Measurements from ENCODE around the gene NXNL1. TPM values are rescaled to one million over a fixed set of nuclear protein-coding genes. Genes with fewer than 3 reads are reported as not detected.

NXNL1 gene
- total and polyA plus RNA-seq, 2 of the 8 experiments (the other 6 are each of a cell fraction or from before 2014, with no cell fraction given), result not detected

DNA sequence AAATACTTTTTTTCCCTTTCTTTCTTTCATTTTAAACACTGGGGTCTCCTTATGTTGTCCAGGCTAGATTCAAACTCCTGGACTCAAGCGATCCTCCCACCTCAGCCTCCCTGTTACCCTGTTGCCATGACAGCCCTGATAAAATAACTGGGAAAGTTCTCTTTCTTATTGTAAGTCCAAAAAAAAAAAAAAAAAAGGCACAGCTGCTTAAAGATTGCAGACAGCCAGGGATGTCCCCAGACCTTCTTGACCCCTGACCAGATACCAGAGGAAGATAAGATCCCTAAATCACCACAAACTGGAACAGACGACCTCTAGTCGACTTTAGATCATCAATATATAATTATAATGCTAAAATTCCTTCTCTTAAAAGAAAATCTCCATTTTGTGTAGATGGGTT, 42.0 kb downstream of the NXNL1 start:
- Histone ChIP-seq H3K79me2 (ENCODE audit: control insufficient read depth in 1 of 2, insufficient read depth in 2 of 2, low read length in 2 of 2) (no peaks in the 10 kb centered on the region), H3K9me3 (ENCODE audit: insufficient read depth in 2 of 2, low read depth in 1 of 2, low read length in 1 of 2) (no peaks in the 10 kb centered on the region), H3K9ac (replicated peaks in 1 of 4; ENCODE audit: extremely low read depth in 1 of 4, low read depth in 3 of 4, low read length in 3 of 4) (no peak overlapping the region; a peak in 1 of 7 replicates), H2BK5ac (ENCODE audit: low read depth, low read length) (no peak overlapping the region), H4K8ac (ENCODE audit: extremely low read depth, insufficient read depth, low read length) (no peak overlapping the region), H2BK15ac (ENCODE audit: low read length) (no peak overlapping the region), H4K20me1 (replicated peaks in 1 of 2; ENCODE audit: control insufficient read depth in 1 of 2, insufficient read depth in 2 of 2, low read length in 2 of 2) (peaks cover 0 to 4% of the 10 kb centered on the region in 2 experiments), H3K14ac (ENCODE audit: insufficient read length) (no peak overlapping the region), H4K5ac (ENCODE audit: insufficient read length, low read depth, low read length) (no peak overlapping the region), H2BK12ac (ENCODE audit: low read depth, low read length) (no peak overlapping the region), H3K36me3 (ENCODE audit: control insufficient read depth in 2 of 4, insufficient read depth in 4 of 4, low read length in 3 of 4) (peaks cover 0 to 7% (median 0%) of the 10 kb centered on the region in 4 experiments; a peak in 1 of 8 replicates), H3K4me1 (replicated peaks in 1 of 4; ENCODE audit: control insufficient read depth in 3 of 4, insufficient read depth in 4 of 4, low read length in 3 of 4) (peaks cover 3 to 12% (median 8%) of the 10 kb centered on the region in 4 experiments), H3K56ac (replicated peaks; ENCODE audit: insufficient read length, low read depth, low read length) (no peak overlapping the region), H3K27ac (ENCODE audit: low read depth, low read length) (no peak overlapping the region), H3K4me2 (ENCODE audit: insufficient read depth in 1 of 2, low read depth in 2 of 2, low read length in 2 of 2) (peak overlapping the region; percentile 59 to 69), H4K91ac (replicated peaks; ENCODE audit: insufficient read length, low read length) (no peak overlapping the region), H2AK5ac (ENCODE audit: low read depth, low read length) (no peak overlapping the region), H3K18ac (ENCODE audit: extremely low read depth, low read length) (no peak overlapping the region), H3K79me1 (ENCODE audit: low read depth, low read length) (no peaks in the 10 kb centered on the region), H2BK120ac (replicated peaks; ENCODE audit: low read depth, low read length) (no peak overlapping the region), H3K27me3 (replicated peaks in 1 of 4; ENCODE audit: control insufficient read depth in 3 of 4, extremely low read depth in 1 of 4, insufficient read depth in 3 of 4, low read length in 3 of 4) (peaks cover 0 to 6% (median 0%) of the 10 kb centered on the region in 4 experiments; a peak in 3 of 7 replicates), H3K4ac (replicated peaks; ENCODE audit: insufficient read length, low read depth, low read length) (no peak overlapping the region), H3K23me2 (ENCODE audit: low read depth, low read length) (peaks cover 12% of the 10 kb centered on the region), H3K4me3 (ENCODE audit: extremely low read depth in 1 of 4, insufficient read depth in 2 of 4, low read depth in 3 of 4, low read length in 4 of 4) (peak overlapping the region in 2 of 4 experiments; percentile 31 to 58; a peak in 4 of 8 replicates), H3K23ac (ENCODE audit: insufficient read length) (no peak overlapping the region), H2BK20ac (ENCODE audit: low read length) (no peak overlapping the region), H2AFZ (ENCODE audit: low read length) (no peak overlapping the region)
- WGBS, 2 experiments (ENCODE audit: extremely low coverage in 1 of 2, insufficient coverage in 1 of 2, insufficient read length in 1 of 2, insufficient replicate concordance in 2 of 2, low coverage in 1 of 2, low lambda C conversion rate in 2 of 2, missing lambda C conversion rate in 1 of 2), result 90% methylated on average over 3 of the region's 3 CpGs; no CpG with 5 or more reads in 1 of the 2 experiments
- POLR2A ChIA-PET (ENCODE audit: partially characterized antibody), result interaction anchor here (1.2 to 6.1 kb wide), 3 partner anchors 9 to 19 kb away, joined by 3 to 44 read pairs (median 9); partner anchors contain the start of gene BST2
- CTCF ChIA-PET (ENCODE audit: partially characterized antibody), result interaction anchor here (0.6 to 1.3 kb wide), 5 partner anchors 10 to 1442 kb away, joined by 3 to 6 read pairs (median 3); no protein-coding TSS in a partner anchor
- DNase-seq (ENCODE audit: low read depth in 1 of 2, low spot score in 2 of 2) (no peak), FAIRE-seq (no peak)
- TF ChIP-seq HDAC6 (IDR thresholded peaks at IDR 0.05; ENCODE audit: low read depth, low read length) (no peak), SP1 (IDR thresholded peaks at IDR 0.05; ENCODE audit: low read depth, low read length) (no peak), TAF1 (IDR thresholded peaks at IDR 0.05; ENCODE audit: low read depth, low read length) (no peak), YY1 (IDR thresholded peaks at IDR 0.05; ENCODE audit: low read depth, low read length) (no peak), RNF2 (IDR thresholded peaks at IDR 0.05; ENCODE audit: borderline replicate concordance, low read depth, low read length, missing control alignments, poor library complexity, severe bottlenecking) (no peak), BACH1 (IDR thresholded peaks at IDR 0.05; ENCODE audit: low read length) (no peak), JUND (IDR thresholded peaks at IDR 0.05; ENCODE audit: low read length) (no peak), SRF (IDR thresholded peaks at IDR 0.05; ENCODE audit: low read depth, low read length) (no peak), CHD1 (IDR thresholded peaks at IDR 0.05; ENCODE audit: low read depth, low read length) (no peak), MAFK (IDR thresholded peaks at IDR 0.05; ENCODE audit: low read depth, low read length) (no peak)
- TF ChIP-seq, protein P1, sequence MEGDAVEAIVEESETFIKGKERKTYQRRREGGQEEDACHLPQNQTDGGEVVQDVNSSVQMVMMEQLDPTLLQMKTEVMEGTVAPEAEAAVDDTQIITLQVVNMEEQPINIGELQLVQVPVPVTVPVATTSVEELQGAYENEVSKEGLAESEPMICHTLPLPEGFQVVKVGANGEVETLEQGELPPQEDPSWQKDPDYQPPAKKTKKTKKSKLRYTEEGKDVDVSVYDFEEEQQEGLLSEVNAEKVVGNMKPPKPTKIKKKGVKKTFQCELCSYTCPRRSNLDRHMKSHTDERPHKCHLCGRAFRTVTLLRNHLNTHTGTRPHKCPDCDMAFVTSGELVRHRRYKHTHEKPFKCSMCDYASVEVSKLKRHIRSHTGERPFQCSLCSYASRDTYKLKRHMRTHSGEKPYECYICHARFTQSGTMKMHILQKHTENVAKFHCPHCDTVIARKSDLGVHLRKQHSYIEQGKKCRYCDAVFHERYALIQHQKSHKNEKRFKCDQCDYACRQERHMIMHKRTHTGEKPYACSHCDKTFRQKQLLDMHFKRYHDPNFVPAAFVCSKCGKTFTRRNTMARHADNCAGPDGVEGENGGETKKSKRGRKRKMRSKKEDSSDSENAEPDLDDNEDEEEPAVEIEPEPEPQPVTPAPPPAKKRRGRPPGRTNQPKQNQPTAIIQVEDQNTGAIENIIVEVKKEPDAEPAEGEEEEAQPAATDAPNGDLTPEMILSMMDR (IDR thresholded peaks at IDR 0.05; ENCODE audit: control extremely low read depth in 1 of 3, insufficient read depth in 1 of 3, low read depth in 1 of 3, low read length in 3 of 3), result no peak

Measured in H1 (cell line).